Caco-2 (cell line): ENCODE data around the gene RUNX2. TPM values are rescaled to one million over a fixed set of nuclear protein-coding genes. Genes with fewer than 3 reads are reported as not detected.

Experiments used
- BruUV-seq: library from RNA; stranded (reverse); fragments of 400-500 nt; replicated peaks from 2 replicates; lab custom pipeline; 2021; lab: Mats Ljungman, UMichigan
- CTCF ChIA-PET: fragments of 300-600 bp; sonication (Branson Sonifier 250); formaldehyde crosslinking; loops from one replicate; lab custom pipeline; 2022; ENCODE audit warnings: antibody characterized with exemption; lab: Charles Lee
- POLR2A ChIA-PET: fragments of 300-600 bp; sonication (Branson Sonifier 250); formaldehyde crosslinking; loops from one replicate; lab custom pipeline; 2022; ENCODE audit warnings: antibody characterized with exemption; lab: Charles Lee
- DNase-seq, 2 experiments: peaks; one replicate each; pipeline versions ENCODE4 v3.0.0 to v3.0.0-alpha.2; 2020 to 2022
- H3K27me3 ChIP-seq: replicated peaks from 2 replicates; pipeline ENCODE4 v1.6.0; 2011; ENCODE audit warnings: low read length; ENCODE audit not compliant: control insufficient read depth, insufficient read depth
- H3K36me3 ChIP-seq: 2 replicates; pipeline ENCODE4 v1.5.1; 2011; ENCODE audit warnings: low read length; ENCODE audit not compliant: control insufficient read depth, insufficient read depth
- H3K4me1 ChIP-seq: fragments of 250-450 bp; sonication (Bioruptor Pico); 2 replicates; pipeline ENCODE4 v1.5.1; 2020; ENCODE audit warnings: mild to moderate bottlenecking
- H3K4me3 ChIP-seq: 2 replicates; pipeline ENCODE4 v1.5.1; 2011; ENCODE audit warnings: low read depth, mild to moderate bottlenecking, control low read depth, low read length
- H3K9me3 ChIP-seq: fragments of 250-450 bp; sonication (Bioruptor Pico); 2 replicates; pipeline ENCODE4 v1.5.1; 2020; ENCODE audit warnings: mild to moderate bottlenecking, moderate library complexity
- H3K27ac Mint-ChIP-seq: one replicate; pipeline ENCODE4 v1.8.0; 2022; ENCODE audit warnings: mixed read lengths; ENCODE audit not compliant: unreplicated experiment
- H3K27me3 Mint-ChIP-seq: one replicate; pipeline ENCODE4 v1.8.0; 2022; ENCODE audit warnings: mixed read lengths; ENCODE audit not compliant: insufficient read depth, unreplicated experiment
- H3K36me3 Mint-ChIP-seq: one replicate; pipeline ENCODE4 v1.8.0; 2022; ENCODE audit warnings: mild to moderate bottlenecking, mixed read lengths; ENCODE audit not compliant: insufficient read depth, unreplicated experiment
- H3K4me1 Mint-ChIP-seq: one replicate; pipeline ENCODE4 v1.8.0; 2022; ENCODE audit warnings: low read depth, mixed read lengths; ENCODE audit not compliant: unreplicated experiment
- H3K4me3 Mint-ChIP-seq: one replicate; pipeline ENCODE4 v1.8.0; 2022; ENCODE audit warnings: mild to moderate bottlenecking, moderate library complexity, mixed read lengths; ENCODE audit not compliant: unreplicated experiment
- H3K9me3 Mint-ChIP-seq: one replicate; pipeline ENCODE4 v1.8.0; 2022; ENCODE audit warnings: mixed read lengths; ENCODE audit not compliant: unreplicated experiment
- CTCF ChIP-seq, 2 experiments: fragments of 200-600 bp in 1 of 2; IDR thresholded peaks; 1 replicate in 1 of 2; 2 replicates in 1 of 2; pipeline versions ENCODE4 v1.5.1 to v1.8.0; 2011 to 2022; ENCODE audit warnings: antibody characterized with exemption in 1 of 2, control low read depth in 1 of 2, inconsistent platforms in 1 of 2, low read depth in 1 of 2, low read length in 1 of 2, mild to moderate bottlenecking in 1 of 2, moderate library complexity in 1 of 2; ENCODE audit not compliant: insufficient read depth in 1 of 2, severe bottlenecking in 1 of 2, unreplicated experiment in 1 of 2
- intact Hi-C: fragments of 100-400 bp; cut with micrococcal nuclease; formaldehyde crosslinking; loops from one replicate; pipeline ENCODE4 v1.10.0; 2022; ENCODE audit not compliant: unreplicated experiment
- total RNA-seq: library from RNA; stranded (reverse); gene quantifications from 2 replicates; pipeline ENCODE4 v1.2.3, GENCODE V29; 2022

Gene RUNX2
- total RNA-seq, 1 experiment from 2014 or later = not detected

- CTCF ChIA-PET = no interaction called here
Observed at GRCh38 chr6:45460166-45460565, 132.0 kb downstream of the RUNX2 start.

GRCh38 chr6:45461486-45461885 is 133.4 kb downstream of the RUNX2 start:
- POLR2A ChIA-PET = no interaction called here
- no peak for DNase-seq
- Histone ChIP-seq H3K4me1 (peaks cover 4% of the 10 kb centered on the region; the same call in 1 of the 2 replicates), H3K4me3 (no peak overlapping the region), H3K9me3 (no peaks in the 10 kb centered on the region), H3K36me3 (no peaks in the 10 kb centered on the region), H3K27me3 (no peaks in the 10 kb centered on the region)
- no peak for TF ChIP-seq CTCF (IDR thresholded peaks at IDR 0.05; ENCODE audit: insufficient read depth in 1 of 2, low read depth in 1 of 2, low read length in 1 of 2, severe bottlenecking in 1 of 2, unreplicated experiment in 1 of 2)
- CTCF ChIA-PET = no interaction called here
- Mint-ChIP-seq H3K27ac (no peak overlapping the region), H3K27me3 (peaks cover 3% of the 10 kb centered on the region), H3K36me3 (no peaks in the 10 kb centered on the region), H3K4me1 (no peaks in the 10 kb centered on the region), H3K4me3 (no peak overlapping the region), H3K9me3 (no peaks in the 10 kb centered on the region)
- no TSS peak for BruUV-seq
- intact Hi-C loops = no loop called here

More at GRCh38 chr6:45460166-45460565, 132.0 kb downstream of the RUNX2 start:
- Mint-ChIP-seq H3K27ac (no peak overlapping the region), H3K27me3 (peaks cover 5% of the 10 kb centered on the region), H3K4me1 (no peaks in the 10 kb centered on the region), H3K9me3 (no peaks in the 10 kb centered on the region), H3K4me3 (no peak overlapping the region), H3K36me3 (no peaks in the 10 kb centered on the region)
- Histone ChIP-seq H3K4me3 (no peak overlapping the region), H3K4me1 (peaks cover 4% of the 10 kb centered on the region; the same call in 1 of the 2 replicates), H3K36me3 (no peaks in the 10 kb centered on the region), H3K9me3 (no peaks in the 10 kb centered on the region), H3K27me3 (no peaks in the 10 kb centered on the region)
- no peak for TF ChIP-seq CTCF (IDR thresholded peaks at IDR 0.05; ENCODE audit: insufficient read depth in 1 of 2, low read depth in 1 of 2, low read length in 1 of 2, severe bottlenecking in 1 of 2, unreplicated experiment in 1 of 2)
- no TSS peak for BruUV-seq
- DNase-seq = no peak
- intact Hi-C loops = no loop called here
- POLR2A ChIA-PET = no interaction called here

- Mint-ChIP-seq H3K4me1 (no peaks in the 10 kb centered on the region), H3K27ac (no peak overlapping the region), H3K36me3 (no peaks in the 10 kb centered on the region), H3K27me3 (no peaks in the 10 kb centered on the region), H3K4me3 (no peak overlapping the region), H3K9me3 (no peaks in the 10 kb centered on the region)
- Histone ChIP-seq H3K27me3 (no peaks in the 10 kb centered on the region), H3K4me3 (no peak overlapping the region), H3K9me3 (no peaks in the 10 kb centered on the region), H3K36me3 (no peaks in the 10 kb centered on the region), H3K4me1 (peaks cover 4% of the 10 kb centered on the region; the same call in 1 of the 2 replicates)
- DNase-seq = no peak
- no TSS peak for BruUV-seq
- CTCF ChIA-PET = no interaction called here
- TF ChIP-seq CTCF (IDR thresholded peaks at IDR 0.05; ENCODE audit: insufficient read depth in 1 of 2, low read depth in 1 of 2, low read length in 1 of 2, severe bottlenecking in 1 of 2, unreplicated experiment in 1 of 2) = no peak
- intact Hi-C loops = no loop called here
- POLR2A ChIA-PET = no interaction called here
Observed at GRCh38 chr6:45462190-45463134, 134.3 kb downstream of the RUNX2 start.
